Keratinocyte (primary cell): ENCODE results near the gene NEBL. TPM values are rescaled to one million over a fixed set of nuclear protein-coding genes. Genes with fewer than 3 reads are reported as not detected.

Source experiments
- DNase-seq: peaks from one replicate; pipeline ENCODE4 v3.0.0-alpha.2; 2011; ENCODE audit warnings: low read depth, missing footprints, low spot score
- FAIRE-seq: peaks from 2 replicates; lab custom pipeline; 2011; peaks lifted over from hg19 to GRCh38; lab: Jason Lieb, UNC
- H2AFZ ChIP-seq: 2 replicates; pipeline ENCODE4 v1.6.0; 2012; ENCODE audit warnings: low read length, control low read depth, inconsistent platforms; ENCODE audit not compliant: control insufficient read depth
- H3K27ac ChIP-seq: 2 replicates; pipeline ENCODE4 v1.5.1; 2011; ENCODE audit warnings: low read length; ENCODE audit not compliant: control insufficient read depth, insufficient read depth
- H3K27me3 ChIP-seq: 3 replicates; pipeline ENCODE4 v1.6.0; 2011; ENCODE audit warnings: low read length; ENCODE audit not compliant: control insufficient read depth, insufficient read depth; ENCODE audit errors: extremely low read depth
- H3K36me3 ChIP-seq, 2 experiments: 2 replicates in 1 of 2; 3 replicates in 1 of 2; pipeline ENCODE4 v1.5.1; 2011; ENCODE audit warnings: low read length in 2 of 2, mild to moderate bottlenecking in 1 of 2; ENCODE audit not compliant: control insufficient read depth in 2 of 2, insufficient read depth in 2 of 2; ENCODE audit errors: extremely low read depth in 1 of 2
- H3K4me1 ChIP-seq: 3 replicates; pipeline ENCODE4 v1.5.1; 2011; ENCODE audit warnings: low read length; ENCODE audit not compliant: control insufficient read depth, insufficient read depth; ENCODE audit errors: extremely low read depth
- H3K4me2 ChIP-seq: 3 replicates; pipeline ENCODE4 v1.6.0; 2011; ENCODE audit warnings: low read depth, low read length; ENCODE audit not compliant: control insufficient read depth, insufficient read depth; ENCODE audit errors: extremely low read depth
- H3K4me3 ChIP-seq, 3 experiments: fragments of 200-600 bp in 1 of 3; sonication (generic) in 1 of 3; 2 replicates in 2 of 3; 3 replicates in 1 of 3; pipeline ENCODE4 v1.5.1; 2011 to 2016; ENCODE audit warnings: low read length in 3 of 3, mild to moderate bottlenecking in 3 of 3, control low read depth in 2 of 3, inconsistent platforms in 1 of 3, low read depth in 1 of 3, mixed read lengths in 1 of 3, mixed run types in 1 of 3, moderate library complexity in 1 of 3; ENCODE audit not compliant: control insufficient read depth in 2 of 3, insufficient read depth in 2 of 3; ENCODE audit errors: extremely low read depth in 1 of 3
- H3K79me2 ChIP-seq: 2 replicates; pipeline ENCODE4 v1.6.0; 2012; ENCODE audit warnings: low read length; ENCODE audit not compliant: control insufficient read depth, insufficient read depth
- H3K9ac ChIP-seq: 3 replicates; pipeline ENCODE4 v1.6.0; 2011; ENCODE audit warnings: low read length; ENCODE audit not compliant: control insufficient read depth, insufficient read depth; ENCODE audit errors: extremely low read depth
- H3K9me1 ChIP-seq: 3 replicates; pipeline ENCODE4 v1.6.0; 2011; ENCODE audit warnings: low read length; ENCODE audit not compliant: control insufficient read depth, insufficient read depth; ENCODE audit errors: extremely low read depth
- H3K9me3 ChIP-seq: 2 replicates; pipeline ENCODE4 v1.5.1; 2012; ENCODE audit warnings: low read depth, low read length; ENCODE audit not compliant: control insufficient read depth
- H4K20me1 ChIP-seq: 3 replicates; pipeline ENCODE4 v1.6.0; 2011; ENCODE audit warnings: low read length; ENCODE audit not compliant: control insufficient read depth, insufficient read depth; ENCODE audit errors: extremely low read depth
- EZH2 ChIP-seq: IDR thresholded peaks from one replicate; pipeline ENCODE4 v1.6.1; 2012; ENCODE audit warnings: inconsistent platforms, mild to moderate bottlenecking, low read length, moderate library complexity
- dilution Hi-C: fragments of 300-500 bp; cut with MboI; formaldehyde crosslinking; loops from one replicate; pipeline ENCODE4 v1.7.0; 2020; ENCODE audit warnings: low sequenced_read_pairs; ENCODE audit not compliant: extremely low pct_ligation_motif_present
- polyA plus RNA-seq, 5 experiments: library from polyadenylated mRNA; depleted of rRNA in 3 of 5; stranded (reverse) in 3 of 5; stranded (forward) in 1 of 5; unstranded in 1 of 5; fragments of >200 nt; gene quantifications; 1 replicate in 1 of 5; 2 replicates in 3 of 5; 3 replicates in 1 of 5; pipeline versions ENCODE4 v1.2.1 to v1.2.3, GENCODE V29; 2011 to 2012; ENCODE audit warnings: missing spikeins in 2 of 5, low read depth in 1 of 5, low replicate concordance in 1 of 5
- TF ChIP-seq, protein P1 (sequence below), 3 experiments: IDR thresholded peaks in 1 of 3; conservative IDR thresholded peaks in 1 of 3; optimal IDR thresholded peaks in 1 of 3; 2 replicates in 2 of 3; 3 replicates in 1 of 3; pipeline versions ENCODE3 to v1.5.1; 2011; ENCODE audit warnings: low read length in 3 of 3, mild to moderate bottlenecking in 3 of 3, moderate library complexity in 2 of 3, control low read depth in 1 of 3, inconsistent platforms in 1 of 3; ENCODE audit not compliant: insufficient read depth in 2 of 3; ENCODE audit errors: extremely low read depth in 1 of 3

The NEBL gene
- polyA plus RNA-seq, 1 donor (not counting 4 experiments of a cell fraction or from before 2014, with no cell fraction given), result 4.5 TPM

DNA sequence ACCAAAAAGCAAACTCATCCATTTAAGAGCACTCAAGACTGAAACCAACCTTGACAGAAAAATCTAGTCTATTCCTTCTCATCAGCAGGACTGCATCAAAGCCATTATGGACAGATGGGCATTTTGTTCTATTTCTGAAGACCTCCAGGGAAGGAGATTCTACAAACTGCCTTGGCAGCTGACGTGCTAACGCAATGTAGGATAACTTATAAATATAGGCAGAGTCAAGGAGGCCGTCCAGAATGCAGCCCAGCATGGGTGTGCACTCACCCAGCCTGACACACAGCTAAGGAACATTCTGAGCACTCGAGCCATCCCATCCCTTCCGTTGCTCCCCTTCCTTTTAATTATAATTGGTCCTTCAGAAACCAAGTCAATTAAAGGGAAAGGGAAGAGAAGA, 25.3 kb upstream of the NEBL start:
- H3K4me1 ChIP-seq, result no peaks in the 10 kb centered on the region
- no peak overlapping the region for H3K4me3 ChIP-seq
- no peak overlapping the region for H3K4me2 ChIP-seq
- no peak overlapping the region for H2AFZ ChIP-seq
- H3K79me2 ChIP-seq, result no peaks in the 10 kb centered on the region
- no peaks in the 10 kb centered on the region for H3K9me1 ChIP-seq
- FAIRE-seq (no peak), DNase-seq (no peak)
- dilution Hi-C loops, result no loop called here
- H3K27ac ChIP-seq, result no peak overlapping the region
- H3K9me3 ChIP-seq, result no peaks in the 10 kb centered on the region
- no peak overlapping the region for H3K9ac ChIP-seq
- TF ChIP-seq, protein P1, sequence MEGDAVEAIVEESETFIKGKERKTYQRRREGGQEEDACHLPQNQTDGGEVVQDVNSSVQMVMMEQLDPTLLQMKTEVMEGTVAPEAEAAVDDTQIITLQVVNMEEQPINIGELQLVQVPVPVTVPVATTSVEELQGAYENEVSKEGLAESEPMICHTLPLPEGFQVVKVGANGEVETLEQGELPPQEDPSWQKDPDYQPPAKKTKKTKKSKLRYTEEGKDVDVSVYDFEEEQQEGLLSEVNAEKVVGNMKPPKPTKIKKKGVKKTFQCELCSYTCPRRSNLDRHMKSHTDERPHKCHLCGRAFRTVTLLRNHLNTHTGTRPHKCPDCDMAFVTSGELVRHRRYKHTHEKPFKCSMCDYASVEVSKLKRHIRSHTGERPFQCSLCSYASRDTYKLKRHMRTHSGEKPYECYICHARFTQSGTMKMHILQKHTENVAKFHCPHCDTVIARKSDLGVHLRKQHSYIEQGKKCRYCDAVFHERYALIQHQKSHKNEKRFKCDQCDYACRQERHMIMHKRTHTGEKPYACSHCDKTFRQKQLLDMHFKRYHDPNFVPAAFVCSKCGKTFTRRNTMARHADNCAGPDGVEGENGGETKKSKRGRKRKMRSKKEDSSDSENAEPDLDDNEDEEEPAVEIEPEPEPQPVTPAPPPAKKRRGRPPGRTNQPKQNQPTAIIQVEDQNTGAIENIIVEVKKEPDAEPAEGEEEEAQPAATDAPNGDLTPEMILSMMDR (optimal IDR thresholded peaks at IDR 0.05 in 1 of 3, IDR thresholded peaks at IDR 0.05 in 1 of 3, conservative IDR thresholded peaks at IDR 0.05 in 1 of 3; ENCODE audit: extremely low read depth in 1 of 3, insufficient read depth in 2 of 3, low read length in 3 of 3), result no peak
- TF ChIP-seq EZH2, result no peak
- no peaks in the 10 kb centered on the region for H3K27me3 ChIP-seq
- H3K36me3 ChIP-seq, result no peaks in the 10 kb centered on the region
- H4K20me1 ChIP-seq, result no peaks in the 10 kb centered on the region

DNA sequence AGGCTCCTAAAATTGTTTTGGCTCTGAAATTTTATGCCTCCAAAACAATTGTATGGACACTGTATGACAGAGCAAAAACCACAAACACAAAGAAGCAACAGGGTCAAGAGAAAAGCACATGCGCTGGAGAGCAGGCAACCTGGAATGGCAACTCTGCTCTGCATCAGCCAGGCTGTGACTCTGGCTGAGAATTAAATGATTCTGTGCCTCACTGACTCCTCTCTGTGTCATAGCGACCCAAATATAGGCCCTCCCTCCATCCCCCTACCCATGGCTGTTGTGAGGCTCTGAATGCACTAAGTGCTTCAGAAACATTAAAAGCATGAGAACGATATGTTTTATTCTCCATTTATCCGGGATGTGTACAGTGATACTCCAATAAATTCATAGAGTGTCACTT, 24.9 kb upstream of the NEBL start:
- Histone ChIP-seq H3K4me3 (no peak overlapping the region), H3K27me3 (no peaks in the 10 kb centered on the region), H3K36me3 (no peaks in the 10 kb centered on the region), H3K9me1 (no peaks in the 10 kb centered on the region), H2AFZ (no peak overlapping the region), H3K79me2 (no peaks in the 10 kb centered on the region), H3K9ac (no peak overlapping the region), H4K20me1 (no peaks in the 10 kb centered on the region), H3K27ac (no peak overlapping the region), H3K4me1 (no peaks in the 10 kb centered on the region), H3K4me2 (no peak overlapping the region), H3K9me3 (no peaks in the 10 kb centered on the region)
- no peak for TF ChIP-seq EZH2
- TF ChIP-seq, protein P1 (optimal IDR thresholded peaks at IDR 0.05 in 1 of 3, IDR thresholded peaks at IDR 0.05 in 1 of 3, conservative IDR thresholded peaks at IDR 0.05 in 1 of 3; ENCODE audit: extremely low read depth in 1 of 3, insufficient read depth in 2 of 3, low read length in 3 of 3), result no peak
- dilution Hi-C loops, result no loop called here
- no peak for FAIRE-seq
- no peak for DNase-seq
